Activated CD4-positive, alpha-beta memory T cell treated with anti-CD3 and anti-CD28 coated beads, Interleukin-2, amount 10 ng/mL, durations not matched to agents 7 days and 5 days (primary cell): ENCODE results near the gene LILRA6. TPM values are rescaled to one million over a fixed set of nuclear protein-coding genes. Genes with fewer than 3 reads are reported as not detected.
A peak's percentile ranks its signal among the peaks of the same experiment; 100 is the strongest.
"Not testable (repeated sequence)": the region's sequence is repeated elsewhere in the genome, so short reads cannot be mapped to it uniquely, and the experiment has no call there.

Source experiments
- CTCF ChIA-PET: fragments of 350-600 bp; sonication (Branson Sonifier 250); formaldehyde crosslinking; loops from one replicate; lab custom pipeline; 2021; ENCODE audit warnings: antibody characterized with exemption, inconsistent platforms; lab: Charles Lee
- POLR2A ChIA-PET: fragments of 350-600 bp; sonication (Branson Sonifier 250); formaldehyde crosslinking; loops from one replicate; lab custom pipeline; 2021; ENCODE audit warnings: antibody characterized with exemption; lab: Charles Lee
- DNase-seq: peaks from one replicate; pipeline ENCODE4 v3.0.0-alpha.2; 2020
- H3K27ac Mint-ChIP-seq: one replicate; pipeline ENCODE4 v1.8.0; 2021; ENCODE audit warnings: mild to moderate bottlenecking, mixed read lengths
- H3K27me3 Mint-ChIP-seq: one replicate; pipeline ENCODE4 v1.8.0; 2021; ENCODE audit warnings: mixed read lengths
- H3K36me3 Mint-ChIP-seq: one replicate; pipeline ENCODE4 v1.8.0; 2021; ENCODE audit warnings: low read depth, mixed read lengths
- H3K4me1 Mint-ChIP-seq: one replicate; pipeline ENCODE4 v1.8.0; 2021; ENCODE audit warnings: mixed read lengths
- H3K4me3 Mint-ChIP-seq: one replicate; pipeline ENCODE4 v1.8.0; 2021; ENCODE audit warnings: mild to moderate bottlenecking, mixed read lengths
- H3K9me3 Mint-ChIP-seq: one replicate; pipeline ENCODE4 v1.8.0; 2021; ENCODE audit warnings: mixed read lengths
- total RNA-seq, 2 experiments: library from RNA; stranded (reverse); gene quantifications; one replicate each; pipeline ENCODE4 v1.2.3, GENCODE V29; 2021

The LILRA6 gene
- total RNA-seq, 2 experiments from 2014 or later, result 0.65 to 0.68 TPM

DNA sequence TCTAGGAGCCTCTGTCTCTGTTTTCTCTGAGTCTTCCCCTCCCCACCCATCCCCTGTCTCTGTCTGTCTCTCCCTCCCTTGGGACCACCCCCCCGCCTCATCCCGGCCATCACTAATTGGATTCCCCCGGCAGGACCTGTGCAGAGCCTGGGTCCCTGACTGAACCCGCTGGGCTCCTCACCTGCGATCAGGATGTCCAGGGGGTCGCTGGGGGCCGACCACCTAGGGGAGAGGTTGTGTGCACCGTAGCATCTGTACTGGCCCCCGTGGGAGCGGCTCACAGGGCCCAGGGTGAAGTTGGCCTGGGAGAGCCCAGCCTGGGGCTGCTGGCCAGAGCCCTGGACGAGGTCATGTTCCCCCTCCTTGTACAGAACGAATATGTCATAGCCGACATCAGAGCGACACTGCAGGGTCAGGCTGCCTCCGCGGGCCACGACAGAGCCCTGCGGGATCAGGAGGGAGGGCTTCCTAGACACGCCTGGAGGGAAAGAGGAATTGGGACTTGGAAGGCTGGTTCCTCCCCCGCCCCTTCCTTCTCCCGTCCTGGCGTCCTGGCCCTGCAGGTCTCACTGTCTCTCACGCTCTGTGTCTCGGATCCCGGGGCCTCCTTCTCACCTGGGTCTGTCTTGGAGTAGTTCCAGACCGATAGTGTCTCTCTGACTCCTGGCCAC is 12.7 kb upstream of the LILRA6 start:
- H3K4me1 Mint-ChIP-seq, result no peaks in the 10 kb centered on the region
- no peak overlapping the region for H3K27ac Mint-ChIP-seq
- H3K9me3 Mint-ChIP-seq, result no peaks in the 10 kb centered on the region
- POLR2A ChIA-PET, result no interaction called here
- no peaks in the 10 kb centered on the region for H3K36me3 Mint-ChIP-seq
- H3K27me3 Mint-ChIP-seq, result peaks cover 15% of the 10 kb centered on the region
- H3K4me3 Mint-ChIP-seq, result no peak overlapping the region
- CTCF ChIA-PET, result no interaction called here
- no peak for DNase-seq

GRCh38 chr19:54254195-54254906 is 11.8 kb upstream of the LILRA6 start:
- no peaks in the 10 kb centered on the region for H3K9me3 Mint-ChIP-seq
- no peaks in the 10 kb centered on the region for H3K36me3 Mint-ChIP-seq
- no peaks in the 10 kb centered on the region for H3K4me1 Mint-ChIP-seq
- no peak for DNase-seq
- POLR2A ChIA-PET, result no interaction called here
- H3K4me3 Mint-ChIP-seq, result no peak overlapping the region
- no peak overlapping the region for H3K27ac Mint-ChIP-seq
- H3K27me3 Mint-ChIP-seq, result peaks cover 20% of the 10 kb centered on the region
- CTCF ChIA-PET, result no interaction called here

DNA sequence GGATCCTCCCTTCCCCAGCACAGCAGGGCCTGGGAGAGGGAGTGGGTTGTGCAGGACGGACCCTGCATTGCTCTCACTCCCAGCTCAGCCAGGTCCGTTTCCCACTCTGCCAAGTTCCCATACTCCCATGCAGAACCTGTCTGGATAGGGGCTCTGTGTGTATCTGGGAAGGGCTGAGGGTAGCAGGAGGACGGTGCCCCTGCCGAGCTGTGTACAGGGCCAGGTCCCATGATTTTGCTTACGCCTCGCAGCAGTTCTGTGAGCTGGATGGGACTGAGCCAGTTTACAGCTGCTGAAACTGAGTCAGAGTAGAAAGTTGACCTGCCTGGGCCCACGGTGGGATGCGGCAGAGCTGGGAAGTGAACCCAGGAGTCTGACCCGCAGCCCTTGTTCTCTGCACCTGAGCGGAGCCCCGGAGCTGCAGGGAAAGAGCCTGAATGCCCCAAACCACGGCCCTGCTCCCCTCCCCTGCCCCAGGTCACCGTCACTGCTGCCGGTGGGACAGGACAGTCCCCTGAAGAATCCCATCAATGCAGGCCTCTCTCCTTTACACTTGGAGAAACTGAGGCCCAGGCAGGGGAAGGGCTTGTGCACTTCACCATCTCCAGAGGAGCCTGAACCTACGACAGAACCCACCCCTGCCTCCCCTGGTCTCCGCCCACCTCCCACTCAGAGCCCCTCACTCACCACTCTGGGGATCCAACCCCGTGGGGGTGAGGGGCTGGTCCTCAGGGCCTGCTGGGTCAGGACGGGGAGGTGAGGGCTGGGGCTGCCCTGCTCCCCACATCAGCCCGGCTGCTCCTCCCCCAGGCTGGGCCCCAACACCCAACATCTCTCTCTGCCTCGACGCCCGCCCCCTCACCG is 11.0 kb upstream of the LILRA6 start:
- H3K36me3 Mint-ChIP-seq, result no peaks in the 10 kb centered on the region
- H3K27ac Mint-ChIP-seq, result no peak overlapping the region
- ChIA-PET POLR2A (no interaction called here), CTCF (no interaction called here)
- H3K4me1 Mint-ChIP-seq, result no peaks in the 10 kb centered on the region
- no peaks in the 10 kb centered on the region for H3K9me3 Mint-ChIP-seq
- H3K27me3 Mint-ChIP-seq, result peaks cover 20% of the 10 kb centered on the region
- no peak overlapping the region for H3K4me3 Mint-ChIP-seq
- DNase-seq, result no peak

DNA sequence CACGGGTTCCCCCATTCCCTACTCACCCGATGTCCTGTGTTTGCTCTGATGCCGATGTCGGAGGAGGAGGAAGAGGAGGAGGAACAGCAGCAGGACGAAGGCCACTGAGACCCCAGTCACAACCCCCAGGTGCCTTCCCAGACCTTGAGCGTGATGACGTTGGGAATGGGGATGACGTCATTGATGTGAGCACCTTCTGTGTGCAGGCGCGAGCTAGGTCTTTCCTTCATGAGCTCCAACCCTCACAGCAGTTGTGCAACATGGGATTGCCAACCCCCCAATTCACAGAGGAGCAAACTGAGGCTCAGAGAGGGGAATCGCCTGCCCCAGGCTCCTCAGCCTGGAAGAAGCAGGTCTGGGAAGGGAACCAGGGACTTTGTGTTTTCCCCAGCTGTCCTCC is 10.3 kb upstream of the LILRA6 start:
- H3K27ac Mint-ChIP-seq, result no peak overlapping the region
- no peak overlapping the region for H3K4me3 Mint-ChIP-seq
- no peak for DNase-seq
- CTCF ChIA-PET, result no interaction called here
- peaks cover 19% of the 10 kb centered on the region for H3K27me3 Mint-ChIP-seq
- H3K36me3 Mint-ChIP-seq, result no peaks in the 10 kb centered on the region
- POLR2A ChIA-PET, result no interaction called here
- H3K4me1 Mint-ChIP-seq, result peaks cover 7% of the 10 kb centered on the region
- no peaks in the 10 kb centered on the region for H3K9me3 Mint-ChIP-seq

- DNase-seq, result no peak
- peaks cover 11% of the 10 kb centered on the region for H3K4me1 Mint-ChIP-seq
Observed at GRCh38 chr19:54252243-54252642, 9.7 kb upstream of the LILRA6 start.

GRCh38 chr19:54248016-54248601 is 5.5 kb upstream of the LILRA6 start:
- POLR2A ChIA-PET, result no interaction called here
- CTCF ChIA-PET, result interaction anchor here (0.6 kb wide), 1 partner anchor 18 kb away, joined by 4 read pairs; no protein-coding TSS in a partner anchor
- Mint-ChIP-seq H3K9me3 (no peaks in the 10 kb centered on the region), H3K4me3 (no peak overlapping the region), H3K36me3 (no peaks in the 10 kb centered on the region), H3K4me1 (peaks cover 14% of the 10 kb centered on the region), H3K27me3 (peaks cover 16% of the 10 kb centered on the region), H3K27ac (peak overlapping the region; percentile 2)
- DNase-seq, result peak; percentile 52

More at GRCh38 chr19:54252243-54252642, 9.7 kb upstream of the LILRA6 start:
- no peaks in the 10 kb centered on the region for H3K36me3 Mint-ChIP-seq
- ChIA-PET CTCF (no interaction called here), POLR2A (no interaction called here)
- H3K4me3 Mint-ChIP-seq, result no peak overlapping the region
- H3K27me3 Mint-ChIP-seq, result peaks cover 19% of the 10 kb centered on the region
- H3K9me3 Mint-ChIP-seq, result no peaks in the 10 kb centered on the region
- no peak overlapping the region for H3K27ac Mint-ChIP-seq

GRCh38 chr19:54247106-54247930 is 4.7 kb upstream of the LILRA6 start:
- H3K27me3 Mint-ChIP-seq, result peaks cover 14% of the 10 kb centered on the region
- no peaks in the 10 kb centered on the region for H3K9me3 Mint-ChIP-seq
- POLR2A ChIA-PET, result interaction anchor here (1.5 to 1.6 kb wide), 2 partner anchors 46 to 88 kb away, joined by 3 to 5 read pairs; partner anchors contain the start of genes LENG1 and RPS9

GRCh38 chr19:54245936-54246335 is 3.3 kb upstream of the LILRA6 start:
- Mint-ChIP-seq H3K4me1 (peaks cover 18% of the 10 kb centered on the region), H3K36me3 (no peaks in the 10 kb centered on the region), H3K4me3 (no peak overlapping the region), H3K9me3 (no peaks in the 10 kb centered on the region), H3K27me3 (peaks cover 14% of the 10 kb centered on the region), H3K27ac (no peak overlapping the region)
- ChIA-PET CTCF (no interaction called here), POLR2A (interaction anchor here (1.5 to 1.6 kb wide), 2 partner anchors 45 to 87 kb away, joined by 3 to 5 read pairs; partner anchors contain the start of genes LENG1 and RPS9)
- DNase-seq, result no peak

More at GRCh38 chr19:54247106-54247930, 4.7 kb upstream of the LILRA6 start:
- no peak for DNase-seq
- Mint-ChIP-seq H3K27ac (no peak overlapping the region), H3K4me1 (peaks cover 18% of the 10 kb centered on the region), H3K4me3 (no peak overlapping the region), H3K36me3 (no peaks in the 10 kb centered on the region)
- CTCF ChIA-PET, result interaction anchor here (1.0 kb wide), 1 partner anchor 19 kb away, joined by 3 read pairs; no protein-coding TSS in a partner anchor

GRCh38 chr19:54243809-54244208 is 1.2 kb upstream of the LILRA6 start:
- H3K36me3 Mint-ChIP-seq, CTCF ChIA-PET, POLR2A ChIA-PET, H3K4me3 Mint-ChIP-seq, H3K9me3 Mint-ChIP-seq, H3K27me3 Mint-ChIP-seq, H3K27ac Mint-ChIP-seq, DNase-seq: not testable (repeated sequence)
- H3K4me1 Mint-ChIP-seq, result peaks cover 18% of the 10 kb centered on the region

- H3K27me3 Mint-ChIP-seq, POLR2A ChIA-PET, H3K9me3 Mint-ChIP-seq, CTCF ChIA-PET, H3K27ac Mint-ChIP-seq, DNase-seq, H3K36me3 Mint-ChIP-seq, H3K4me1 Mint-ChIP-seq, H3K4me3 Mint-ChIP-seq: not testable (repeated sequence)
Observed at GRCh38 chr19:54242234-54242633, 356 bp downstream of the LILRA6 start.

DNA sequence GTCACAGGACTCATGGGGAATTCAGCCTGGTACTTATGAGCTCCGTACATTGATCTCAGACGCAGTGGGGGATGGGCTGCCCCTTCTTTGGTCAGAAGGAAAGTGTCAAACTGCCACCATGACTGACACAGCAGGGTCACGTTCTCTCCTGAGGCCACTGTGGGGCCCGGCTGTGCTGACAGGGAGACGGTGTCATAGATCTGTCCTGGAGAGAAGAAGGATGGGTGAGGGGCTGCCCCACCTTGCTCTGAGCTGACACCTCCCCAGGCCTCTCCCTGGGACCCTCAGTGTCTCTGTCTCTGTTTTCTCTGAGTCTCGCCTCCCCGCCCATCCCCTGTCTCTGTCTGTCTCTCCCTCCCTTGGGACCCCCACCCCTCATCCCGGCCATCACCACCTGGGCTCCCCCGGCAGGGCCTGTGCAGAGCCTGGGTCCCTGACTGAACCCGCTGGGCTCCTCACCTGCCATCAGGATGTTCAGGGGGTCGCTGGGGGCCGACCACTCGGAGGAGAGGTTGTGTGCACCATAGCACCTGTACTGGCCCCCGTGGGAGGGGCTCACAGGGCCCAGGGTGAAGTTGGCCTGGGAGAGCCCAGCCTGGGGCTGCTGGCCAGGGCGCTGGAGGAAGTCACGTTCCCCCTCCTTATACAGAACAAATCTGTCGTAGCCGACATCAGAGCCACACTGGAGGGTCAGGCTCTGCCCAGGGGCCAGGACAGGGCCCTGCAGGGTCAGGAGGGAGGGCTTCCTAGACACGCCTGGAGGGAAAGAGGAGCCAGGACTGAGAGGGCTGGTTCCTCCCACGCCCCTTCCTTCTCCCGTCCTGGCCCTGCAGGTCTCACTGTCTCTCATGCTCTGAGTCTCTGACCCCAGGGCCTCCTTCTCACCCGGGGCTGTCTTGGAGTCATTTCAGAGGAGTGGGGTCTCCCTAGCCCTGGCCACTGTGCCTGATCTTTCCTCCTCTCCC is 1.9 kb downstream of the LILRA6 start:
- POLR2A ChIA-PET, H3K4me3 Mint-ChIP-seq, H3K4me1 Mint-ChIP-seq, DNase-seq, H3K27ac Mint-ChIP-seq, CTCF ChIA-PET, H3K9me3 Mint-ChIP-seq, H3K36me3 Mint-ChIP-seq: not testable (repeated sequence)
- H3K27me3 Mint-ChIP-seq, result peaks cover 14% of the 10 kb centered on the region
